K562 (cell line): ENCODE results near the gene C11orf54. TPM values are rescaled to one million over a fixed set of nuclear protein-coding genes. Genes with fewer than 3 reads are reported as not detected.
A peak's percentile ranks its signal among the peaks of the same experiment; 100 is the strongest.

Experiments used
- ADNP ChIP-seq: fragments of 200-800 bp; sonication (Bioruptor generic); IDR thresholded peaks from 2 replicates; pipeline ENCODE4 v1.6.1; 2016; ENCODE audit warnings: missing genetic modification characterization, missing compliant biosample characterization
- EP400 ChIP-seq: fragments of 450-650 bp; IDR thresholded peaks from 2 replicates; pipeline ENCODE4 v1.6.1; 2017; ENCODE audit warnings: antibody characterized with exemption, mild to moderate bottlenecking, moderate library complexity
- FOS ChIP-seq: IDR thresholded peaks from 3 replicates; pipeline ENCODE4 v1.6.1; 2011; ENCODE audit not compliant: insufficient read length; ENCODE audit errors: extremely low read depth
- HDAC3 ChIP-seq: fragments of 450-650 bp; IDR thresholded peaks from 2 replicates; pipeline ENCODE4 v1.6.1; 2018; ENCODE audit warnings: borderline replicate concordance, mild to moderate bottlenecking, moderate library complexity; ENCODE audit not compliant: partially characterized antibody
- L3MBTL2 ChIP-seq: fragments of 450-650 bp; IDR thresholded peaks from 2 replicates; pipeline ENCODE4 v1.6.1; 2016; ENCODE audit warnings: mild to moderate bottlenecking, moderate library complexity
- PTRF ChIP-seq: fragments of 450-650 bp; IDR thresholded peaks from 2 replicates; pipeline ENCODE4 v1.6.1; 2016; ENCODE audit warnings: mild to moderate bottlenecking, missing genetic modification characterization, missing compliant biosample characterization
- TEAD4 ChIP-seq, 2 experiments: sonication (generic) in 1 of 2; formaldehyde crosslinking in 1 of 2; IDR thresholded peaks; 2 replicates each; pipeline versions ENCODE4 v1.6.1 to v1.8.0; 2012 to 2022; ENCODE audit warnings: borderline replicate concordance in 1 of 2, inconsistent platforms in 1 of 2, low read length in 1 of 2, mild to moderate bottlenecking in 1 of 2, missing genetic modification reagents in 1 of 2
- TOE1 ChIP-seq, 2 experiments: fragments of 450-650 bp in 1 of 2; sonication (generic) in 1 of 2; formaldehyde crosslinking in 1 of 2; IDR thresholded peaks; 2 replicates each; pipeline versions ENCODE4 v1.7.1 to v1.8.0; 2016 to 2022; ENCODE audit warnings: borderline replicate concordance in 2 of 2, mild to moderate bottlenecking in 2 of 2, antibody characterized with exemption in 1 of 2, inconsistent platforms in 1 of 2, low read depth in 1 of 2, missing genetic modification reagents in 1 of 2, moderate library complexity in 1 of 2
- ZBTB1 ChIP-seq: sonication (generic); formaldehyde crosslinking; IDR thresholded peaks from 2 replicates; pipeline ENCODE4 v1.8.1; 2023; ENCODE audit warnings: missing genetic modification reagents, low read depth, mild to moderate bottlenecking, borderline replicate concordance
- ZC3H11A ChIP-seq: IDR thresholded peaks from 2 replicates; pipeline ENCODE4 v1.6.1; 2012; ENCODE audit warnings: low read depth, low read length, improper control_type of control experiment
- ZNF311 ChIP-seq: fragments of 250-450 bp; sonication (Bioruptor Pico); IDR thresholded peaks from 2 replicates; pipeline ENCODE4 v1.4.0; 2020; ENCODE audit warnings: mild to moderate bottlenecking, moderate library complexity
- ZNF444 ChIP-seq: fragments of 250-450 bp; sonication (Bioruptor Pico); IDR thresholded peaks from 2 replicates; pipeline ENCODE4 v1.4.0; 2020; ENCODE audit warnings: mild to moderate bottlenecking, moderate library complexity
- polyA plus RNA-seq, 8 experiments: library from polyadenylated mRNA; depleted of rRNA in 4 of 8; stranded (reverse) in 5 of 8; unstranded in 3 of 8; fragments of >200 nt; fragmentation: Nextera tagmentation in 2 of 8; fragmentation: Illumina TruSeq in 1 of 8; extraction: Ambion mirVana in 2 of 8; extraction: Trizol in 1 of 8; gene quantifications; 2 replicates each; pipeline versions ENCODE4 v1.2.1 to v1.2.3, GENCODE V29; 2011 to 2014; ENCODE audit warnings: inconsistent platforms in 1 of 8, missing spikeins in 1 of 8
- total RNA-seq, 7 experiments: library from RNA; depleted of rRNA in 6 of 7; stranded (reverse); fragments of >200 nt in 6 of 7; fragmentation: Illumina TruSeq in 2 of 7; extraction: Trizol in 2 of 7; gene quantifications; 2 replicates each; pipeline versions ENCODE4 v1.2.1 to v1.2.3, GENCODE V29; 2011 to 2021; ENCODE audit warnings: low replicate concordance in 1 of 7
- TF ChIP-seq, protein P1 (sequence below): fragments of 450-650 bp; IDR thresholded peaks from 2 replicates; pipeline ENCODE4 v1.6.1; 2018; ENCODE audit not compliant: partially characterized antibody
- TF ChIP-seq, protein P2 (sequence below): fragments of 450-650 bp; formaldehyde crosslinking; conservative IDR thresholded peaks from 2 replicates; pipeline ENCODE4 v1.4.0; 2022; ENCODE audit warnings: mild to moderate bottlenecking, missing genetic modification characterization
- TF ChIP-seq, protein P3 (sequence below): IDR thresholded peaks from 2 replicates; pipeline ENCODE4 v1.6.1; 2011; ENCODE audit not compliant: insufficient read length; ENCODE audit errors: extremely low read depth
- TF ChIP-seq, protein P4 (sequence below), 3 experiments: fragments of 200-800 bp in 1 of 3; fragments of 250-450 bp in 1 of 3; fragments of 450-650 bp in 1 of 3; sonication (Bioruptor Pico) in 1 of 3; sonication (Bioruptor generic) in 1 of 3; formaldehyde crosslinking in 1 of 3; IDR thresholded peaks; 2 replicates each; pipeline versions ENCODE4 v1.6.1 to v1.8.0; 2016 to 2022; ENCODE audit warnings: mild to moderate bottlenecking in 2 of 3, missing genetic modification characterization in 2 of 3, missing compliant biosample characterization in 1 of 3, moderate library complexity in 1 of 3

Gene C11orf54
- total and polyA plus RNA-seq, 9 of the 15 experiments (the other 6 are each of a cell fraction or from before 2014, with no cell fraction given) = 13.4 to 33.0 (median 23.1) TPM

DNA sequence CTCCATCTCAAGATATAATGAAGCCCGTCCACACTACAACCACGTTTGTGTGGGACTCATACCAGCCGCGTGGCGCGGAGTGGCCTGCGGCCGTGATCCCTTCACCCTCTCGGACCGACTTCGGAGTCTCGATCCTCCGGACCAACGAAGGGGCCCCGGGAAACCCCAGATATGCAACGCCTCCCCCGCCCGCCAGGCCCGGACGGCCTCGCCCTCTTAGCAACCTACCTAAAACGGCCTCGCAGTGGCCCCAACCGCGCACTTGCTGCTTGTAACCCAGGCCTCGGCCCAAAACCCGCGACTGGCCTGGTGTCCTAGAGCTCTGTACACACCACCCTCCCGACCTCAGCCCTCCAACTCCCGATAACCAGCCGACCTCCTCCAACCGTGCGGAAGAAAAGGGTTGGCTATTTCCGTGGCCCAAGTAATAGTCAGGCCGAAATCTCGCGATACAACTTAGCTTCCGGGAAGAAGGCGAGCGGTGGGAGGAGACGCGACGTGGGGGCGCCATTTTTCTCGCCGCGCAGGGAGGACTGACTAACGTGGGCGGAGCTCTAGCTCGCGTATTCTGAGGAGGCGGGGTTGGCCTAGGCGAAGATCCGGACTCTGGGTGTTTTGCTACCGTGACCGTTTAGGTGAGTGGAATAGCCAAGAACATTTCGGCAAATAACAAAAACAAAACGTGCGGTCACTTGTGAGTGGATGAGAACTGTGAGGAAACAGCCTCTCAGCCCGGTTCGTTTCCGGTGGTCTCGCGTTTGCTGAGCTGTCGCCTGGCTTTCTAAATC is at the start of gene C11orf54, which contains the start of gene TAF1D (continued):
- TF ChIP-seq TEAD4 (IDR thresholded peaks at IDR 0.05; ENCODE audit: low read length) = peak; percentile 43
- no peak for TF ChIP-seq TEAD4 (CRISPR knock-in tag; IDR thresholded peaks at IDR 0.05; ENCODE audit: borderline replicate concordance)
- no peak for TF ChIP-seq HDAC3
- peak; percentile 51; the same call in 1 of the 2 replicates for TF ChIP-seq TOE1 (IDR thresholded peaks at IDR 0.05; ENCODE audit: borderline replicate concordance)
- TF ChIP-seq TOE1 (CRISPR knock-in tag; IDR thresholded peaks at IDR 0.05; ENCODE audit: borderline replicate concordance, low read depth) = no peak
- TF ChIP-seq, protein P1, sequence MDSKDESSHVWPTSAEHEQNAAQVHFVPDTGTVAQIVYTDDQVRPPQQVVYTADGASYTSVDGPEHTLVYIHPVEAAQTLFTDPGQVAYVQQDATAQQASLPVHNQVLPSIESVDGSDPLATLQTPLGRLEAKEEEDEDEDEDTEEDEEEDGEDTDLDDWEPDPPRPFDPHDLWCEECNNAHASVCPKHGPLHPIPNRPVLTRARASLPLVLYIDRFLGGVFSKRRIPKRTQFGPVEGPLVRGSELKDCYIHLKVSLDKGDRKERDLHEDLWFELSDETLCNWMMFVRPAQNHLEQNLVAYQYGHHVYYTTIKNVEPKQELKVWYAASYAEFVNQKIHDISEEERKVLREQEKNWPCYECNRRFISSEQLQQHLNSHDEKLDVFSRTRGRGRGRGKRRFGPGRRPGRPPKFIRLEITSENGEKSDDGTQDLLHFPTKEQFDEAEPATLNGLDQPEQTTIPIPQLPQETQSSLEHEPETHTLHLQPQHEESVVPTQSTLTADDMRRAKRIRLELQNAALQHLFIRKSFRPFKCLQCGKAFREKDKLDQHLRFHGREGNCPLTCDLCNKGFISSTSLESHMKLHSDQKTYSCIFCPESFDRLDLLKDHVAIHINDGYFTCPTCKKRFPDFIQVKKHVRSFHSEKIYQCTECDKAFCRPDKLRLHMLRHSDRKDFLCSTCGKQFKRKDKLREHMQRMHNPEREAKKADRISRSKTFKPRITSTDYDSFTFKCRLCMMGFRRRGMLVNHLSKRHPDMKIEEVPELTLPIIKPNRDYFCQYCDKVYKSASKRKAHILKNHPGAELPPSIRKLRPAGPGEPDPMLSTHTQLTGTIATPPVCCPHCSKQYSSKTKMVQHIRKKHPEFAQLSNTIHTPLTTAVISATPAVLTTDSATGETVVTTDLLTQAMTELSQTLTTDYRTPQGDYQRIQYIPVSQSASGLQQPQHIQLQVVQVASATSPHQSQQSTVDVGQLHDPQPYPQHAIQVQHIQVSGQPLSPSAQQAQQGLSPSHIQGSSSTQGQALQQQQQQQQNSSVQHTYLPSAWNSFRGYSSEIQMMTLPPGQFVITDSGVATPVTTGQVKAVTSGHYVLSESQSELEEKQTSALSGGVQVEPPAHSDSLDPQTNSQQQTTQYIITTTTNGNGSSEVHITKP = no peak
- TF ChIP-seq ZC3H11A = no peak
- TF ChIP-seq ZNF444 (CRISPR knock-in tag) = no peak
- TF ChIP-seq, protein P2, sequence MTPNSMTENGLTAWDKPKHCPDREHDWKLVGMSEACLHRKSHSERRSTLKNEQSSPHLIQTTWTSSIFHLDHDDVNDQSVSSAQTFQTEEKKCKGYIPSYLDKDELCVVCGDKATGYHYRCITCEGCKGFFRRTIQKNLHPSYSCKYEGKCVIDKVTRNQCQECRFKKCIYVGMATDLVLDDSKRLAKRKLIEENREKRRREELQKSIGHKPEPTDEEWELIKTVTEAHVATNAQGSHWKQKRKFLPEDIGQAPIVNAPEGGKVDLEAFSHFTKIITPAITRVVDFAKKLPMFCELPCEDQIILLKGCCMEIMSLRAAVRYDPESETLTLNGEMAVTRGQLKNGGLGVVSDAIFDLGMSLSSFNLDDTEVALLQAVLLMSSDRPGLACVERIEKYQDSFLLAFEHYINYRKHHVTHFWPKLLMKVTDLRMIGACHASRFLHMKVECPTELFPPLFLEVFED = 0 out of 2 replicates have a peak, but pooled peaks have one; percentile 63
- no peak for TF ChIP-seq ADNP (tag)
- no peak for TF ChIP-seq PTRF (tag)
- no peak for TF ChIP-seq ZBTB1 (CRISPR knock-in tag)
- TF ChIP-seq, protein P3, sequence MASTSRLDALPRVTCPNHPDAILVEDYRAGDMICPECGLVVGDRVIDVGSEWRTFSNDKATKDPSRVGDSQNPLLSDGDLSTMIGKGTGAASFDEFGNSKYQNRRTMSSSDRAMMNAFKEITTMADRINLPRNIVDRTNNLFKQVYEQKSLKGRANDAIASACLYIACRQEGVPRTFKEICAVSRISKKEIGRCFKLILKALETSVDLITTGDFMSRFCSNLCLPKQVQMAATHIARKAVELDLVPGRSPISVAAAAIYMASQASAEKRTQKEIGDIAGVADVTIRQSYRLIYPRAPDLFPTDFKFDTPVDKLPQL = peak; percentile 71
- no peak for TF ChIP-seq FOS
- TF ChIP-seq, protein P4, sequence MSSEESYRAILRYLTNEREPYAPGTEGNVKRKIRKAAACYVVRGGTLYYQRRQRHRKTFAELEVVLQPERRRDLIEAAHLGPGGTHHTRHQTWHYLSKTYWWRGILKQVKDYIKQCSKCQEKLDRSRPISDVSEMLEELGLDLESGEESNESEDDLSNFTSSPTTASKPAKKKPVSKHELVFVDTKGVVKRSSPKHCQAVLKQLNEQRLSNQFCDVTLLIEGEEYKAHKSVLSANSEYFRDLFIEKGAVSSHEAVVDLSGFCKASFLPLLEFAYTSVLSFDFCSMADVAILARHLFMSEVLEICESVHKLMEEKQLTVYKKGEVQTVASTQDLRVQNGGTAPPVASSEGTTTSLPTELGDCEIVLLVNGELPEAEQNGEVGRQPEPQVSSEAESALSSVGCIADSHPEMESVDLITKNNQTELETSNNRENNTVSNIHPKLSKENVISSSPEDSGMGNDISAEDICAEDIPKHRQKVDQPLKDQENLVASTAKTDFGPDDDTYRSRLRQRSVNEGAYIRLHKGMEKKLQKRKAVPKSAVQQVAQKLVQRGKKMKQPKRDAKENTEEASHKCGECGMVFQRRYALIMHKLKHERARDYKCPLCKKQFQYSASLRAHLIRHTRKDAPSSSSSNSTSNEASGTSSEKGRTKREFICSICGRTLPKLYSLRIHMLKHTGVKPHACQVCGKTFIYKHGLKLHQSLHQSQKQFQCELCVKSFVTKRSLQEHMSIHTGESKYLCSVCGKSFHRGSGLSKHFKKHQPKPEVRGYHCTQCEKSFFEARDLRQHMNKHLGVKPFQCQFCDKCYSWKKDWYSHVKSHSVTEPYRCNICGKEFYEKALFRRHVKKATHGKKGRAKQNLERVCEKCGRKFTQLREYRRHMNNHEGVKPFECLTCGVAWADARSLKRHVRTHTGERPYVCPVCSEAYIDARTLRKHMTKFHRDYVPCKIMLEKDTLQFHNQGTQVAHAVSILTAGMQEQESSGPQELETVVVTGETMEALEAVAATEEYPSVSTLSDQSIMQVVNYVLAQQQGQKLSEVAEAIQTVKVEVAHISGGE (CRISPR knock-in tag; IDR thresholded peaks at IDR 0.05) = no peak
- TF ChIP-seq ZNF311 (CRISPR knock-in tag) = no peak
- peak; percentile 62; the same call in 1 of the 2 replicates for TF ChIP-seq L3MBTL2
- TF ChIP-seq EP400 = peak; percentile 97
